DOHH2 (cell line): ENCODE measurements around the gene MLH1.

Source experiments
- H3F3A ChIP-seq: fragments of 200-600 bp; sonication (generic), shearing (Covaris generic); 2 replicates; pipeline ENCODE4 v1.6.0; 2016; ENCODE audit warnings: antibody characterized with exemption, mild to moderate bottlenecking; ENCODE audit not compliant: control insufficient read depth, insufficient read depth
- H3K27ac ChIP-seq: fragments of 200-600 bp; sonication (generic); 2 replicates; pipeline ENCODE4 v1.5.1; 2014; ENCODE audit warnings: low read depth, mild to moderate bottlenecking, low read length, moderate library complexity
- H3K27me3 ChIP-seq: fragments of 200-600 bp; sonication (generic); 2 replicates; pipeline ENCODE4 v1.6.1; 2014; ENCODE audit warnings: mild to moderate bottlenecking, low read length, mixed read lengths; ENCODE audit not compliant: control insufficient read depth
- H3K36me3 ChIP-seq: fragments of 200-600 bp; sonication (generic); 2 replicates; pipeline ENCODE4 v1.6.1; 2014; ENCODE audit warnings: mild to moderate bottlenecking, low read length, moderate library complexity, mixed read lengths; ENCODE audit not compliant: control insufficient read depth
- H3K4me1 ChIP-seq: fragments of 200-600 bp; sonication (generic); 2 replicates; pipeline ENCODE4 v1.6.1; 2014; ENCODE audit warnings: mild to moderate bottlenecking, low read length, mixed read lengths; ENCODE audit not compliant: control insufficient read depth
- H3K4me2 ChIP-seq: fragments of 200-600 bp; sonication (generic); 2 replicates; pipeline ENCODE4 v1.6.0; 2014; ENCODE audit warnings: mild to moderate bottlenecking, low read length, moderate library complexity
- H3K4me3 ChIP-seq: fragments of 200-600 bp; sonication (generic); 2 replicates; pipeline ENCODE4 v1.5.1; 2014; ENCODE audit warnings: mild to moderate bottlenecking, low read length, mixed read lengths
- H3K79me2 ChIP-seq: fragments of 200-600 bp; sonication (generic); 2 replicates; pipeline ENCODE4 v1.6.1; 2014; ENCODE audit warnings: mild to moderate bottlenecking, low read length, mixed read lengths; ENCODE audit not compliant: control insufficient read depth
- H3K9me2 ChIP-seq: fragments of 200-600 bp; sonication (generic); replicated peaks from 2 replicates; pipeline ENCODE4 v1.6.1; 2014; ENCODE audit warnings: mild to moderate bottlenecking, low read length, mixed read lengths; ENCODE audit not compliant: control insufficient read depth
- H3K9me3 ChIP-seq: fragments of 200-600 bp; sonication (generic); 2 replicates; pipeline ENCODE4 v1.6.1; 2014; ENCODE audit warnings: antibody characterized with exemption, low read length, mixed read lengths; ENCODE audit not compliant: control insufficient read depth, insufficient read depth
- H4K20me1 ChIP-seq: fragments of 200-600 bp; sonication (generic); 2 replicates; pipeline ENCODE4 v1.6.0; 2014; ENCODE audit warnings: low read depth, mild to moderate bottlenecking, antibody characterized with exemption, low read length, moderate library complexity; ENCODE audit not compliant: control insufficient read depth, insufficient read depth
- EZH2phosphoT487 ChIP-seq: fragments of 200-600 bp; sonication (generic); IDR thresholded peaks from 2 replicates; pipeline ENCODE4 v1.6.1; 2017; ENCODE audit warnings: borderline replicate concordance, mild to moderate bottlenecking, antibody characterized with exemption, low read length, moderate library complexity, mixed read lengths
- TF ChIP-seq, protein P1 (sequence below): fragments of 200-600 bp; sonication (generic); IDR thresholded peaks from one replicate; pipeline ENCODE4 v1.5.1; 2014; ENCODE audit warnings: antibody characterized with exemption, mild to moderate bottlenecking, low read depth, low read length; ENCODE audit not compliant: poor library complexity, severe bottlenecking

MLH1 gene

DNA sequence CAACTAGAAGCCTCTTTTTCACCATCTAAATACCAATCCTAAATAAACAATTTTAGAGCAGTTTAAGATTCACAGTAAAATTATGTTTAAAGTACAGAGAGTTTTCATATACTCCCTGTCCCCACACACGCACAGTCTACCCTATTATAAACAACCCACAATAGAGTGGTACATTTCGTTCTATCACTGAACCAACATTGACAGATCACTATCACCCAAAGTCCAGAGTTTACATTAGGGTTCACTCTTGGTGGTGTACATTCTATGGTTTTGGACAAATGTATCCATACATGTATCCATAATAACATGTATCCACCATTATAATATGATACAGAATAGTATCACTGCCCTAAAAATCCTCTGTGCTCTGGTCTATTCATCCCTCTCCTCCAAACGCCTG is 89.0 kb downstream of the MLH1 start:
- Histone ChIP-seq H4K20me1 (no peaks in the 10 kb centered on the region), H3F3A (no peaks in the 10 kb centered on the region), H3K27ac (no peak overlapping the region), H3K9me2 (no peaks in the 10 kb centered on the region), H3K4me3 (no peak overlapping the region), H3K79me2 (no peaks in the 10 kb centered on the region), H3K4me2 (no peak overlapping the region), H3K9me3 (no peaks in the 10 kb centered on the region), H3K4me1 (peaks cover 10% of the 10 kb centered on the region), H3K36me3 (peaks cover 8% of the 10 kb centered on the region), H3K27me3 (no peaks in the 10 kb centered on the region)
- TF ChIP-seq, protein P1, sequence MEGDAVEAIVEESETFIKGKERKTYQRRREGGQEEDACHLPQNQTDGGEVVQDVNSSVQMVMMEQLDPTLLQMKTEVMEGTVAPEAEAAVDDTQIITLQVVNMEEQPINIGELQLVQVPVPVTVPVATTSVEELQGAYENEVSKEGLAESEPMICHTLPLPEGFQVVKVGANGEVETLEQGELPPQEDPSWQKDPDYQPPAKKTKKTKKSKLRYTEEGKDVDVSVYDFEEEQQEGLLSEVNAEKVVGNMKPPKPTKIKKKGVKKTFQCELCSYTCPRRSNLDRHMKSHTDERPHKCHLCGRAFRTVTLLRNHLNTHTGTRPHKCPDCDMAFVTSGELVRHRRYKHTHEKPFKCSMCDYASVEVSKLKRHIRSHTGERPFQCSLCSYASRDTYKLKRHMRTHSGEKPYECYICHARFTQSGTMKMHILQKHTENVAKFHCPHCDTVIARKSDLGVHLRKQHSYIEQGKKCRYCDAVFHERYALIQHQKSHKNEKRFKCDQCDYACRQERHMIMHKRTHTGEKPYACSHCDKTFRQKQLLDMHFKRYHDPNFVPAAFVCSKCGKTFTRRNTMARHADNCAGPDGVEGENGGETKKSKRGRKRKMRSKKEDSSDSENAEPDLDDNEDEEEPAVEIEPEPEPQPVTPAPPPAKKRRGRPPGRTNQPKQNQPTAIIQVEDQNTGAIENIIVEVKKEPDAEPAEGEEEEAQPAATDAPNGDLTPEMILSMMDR, result no peak
- no peak for TF ChIP-seq EZH2phosphoT487

- Histone ChIP-seq H3K27ac (no peak overlapping the region), H3F3A (no peaks in the 10 kb centered on the region), H3K9me3 (no peaks in the 10 kb centered on the region), H3K36me3 (peaks cover 8% of the 10 kb centered on the region), H3K9me2 (no peaks in the 10 kb centered on the region), H3K4me1 (peaks cover 10% of the 10 kb centered on the region), H4K20me1 (0 out of 2 replicates have a peak, but pooled peaks cover 3% of the 10 kb centered on the region), H3K4me3 (no peak overlapping the region), H3K79me2 (no peaks in the 10 kb centered on the region), H3K4me2 (no peak overlapping the region), H3K27me3 (no peaks in the 10 kb centered on the region)
- TF ChIP-seq, protein P1, result no peak
- TF ChIP-seq EZH2phosphoT487, result no peak
Observed at GRCh38 chr3:37086918-37087317, 93.6 kb downstream of the MLH1 start.

DNA sequence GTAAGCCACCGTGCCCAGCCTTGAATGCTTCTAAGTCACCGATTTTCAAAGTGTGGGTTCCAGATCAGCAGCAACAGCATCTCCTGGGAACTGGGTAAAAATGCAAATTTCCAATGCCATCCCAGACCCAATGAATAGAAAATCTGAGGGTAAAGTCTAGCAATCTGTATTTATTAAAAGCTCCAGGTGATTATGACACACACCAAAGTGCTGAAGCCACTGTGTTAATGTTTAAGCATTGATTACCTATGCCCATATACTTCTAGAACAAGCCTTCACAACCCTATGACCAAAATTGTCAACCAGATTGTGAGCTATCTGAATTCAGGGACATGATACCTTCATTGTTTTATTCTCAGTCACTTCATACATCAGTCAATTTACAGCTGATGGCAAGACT is 94.6 kb downstream of the MLH1 start:
- 0 out of 2 replicates have a peak, but pooled peaks cover 3% of the 10 kb centered on the region for H4K20me1 ChIP-seq
- peaks cover 3% of the 10 kb centered on the region for H3K36me3 ChIP-seq
- H3K9me3 ChIP-seq, result no peaks in the 10 kb centered on the region
- H3K79me2 ChIP-seq, result no peaks in the 10 kb centered on the region
- H3K27ac ChIP-seq, result no peak overlapping the region
- H3K27me3 ChIP-seq, result no peaks in the 10 kb centered on the region
- H3K4me3 ChIP-seq, result no peak overlapping the region
- no peaks in the 10 kb centered on the region for H3F3A ChIP-seq
- peaks cover 10% of the 10 kb centered on the region for H3K4me1 ChIP-seq
- TF ChIP-seq, protein P1, result no peak
- no peak for TF ChIP-seq EZH2phosphoT487
- no peaks in the 10 kb centered on the region for H3K9me2 ChIP-seq
- H3K4me2 ChIP-seq, result no peak overlapping the region

DNA sequence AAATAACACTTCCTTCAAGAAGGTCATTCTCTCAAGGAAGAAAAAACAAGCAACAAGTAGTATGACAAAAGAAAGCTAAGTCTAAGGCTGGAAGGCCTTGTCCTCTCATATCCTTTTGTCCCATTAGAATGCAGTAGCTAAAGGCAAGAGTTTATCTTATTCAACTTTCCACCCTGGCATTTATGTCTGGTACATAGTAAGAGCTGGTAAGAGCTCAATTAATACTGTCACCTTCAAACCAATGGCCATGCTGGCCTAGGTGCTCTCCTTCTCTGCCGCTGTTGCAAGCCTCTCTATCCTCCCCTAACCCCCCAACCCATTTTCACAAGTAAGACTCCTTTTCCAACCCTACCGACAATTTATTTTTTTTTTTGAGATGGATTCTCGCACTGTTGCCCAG is 99.2 kb downstream of the MLH1 start:
- Histone ChIP-seq H3K4me1 (no peaks in the 10 kb centered on the region), H3K4me3 (no peak overlapping the region), H3F3A (no peaks in the 10 kb centered on the region), H3K27me3 (no peaks in the 10 kb centered on the region), H3K36me3 (no peaks in the 10 kb centered on the region), H3K9me2 (no peaks in the 10 kb centered on the region), H4K20me1 (0 out of 2 replicates have a peak, but pooled peaks cover 3% of the 10 kb centered on the region), H3K4me2 (no peak overlapping the region), H3K27ac (no peak overlapping the region), H3K9me3 (no peaks in the 10 kb centered on the region), H3K79me2 (no peaks in the 10 kb centered on the region)
- TF ChIP-seq EZH2phosphoT487, result no peak
- TF ChIP-seq, protein P1, result no peak
